CD4-positive, alpha-beta T cell treated with Interleukin-15 for 4 hours (primary cell): Measurements from ENCODE around the gene MXRA5.
"Not testable (repeated sequence)": the region's sequence is repeated elsewhere in the genome, so short reads cannot be mapped to it uniquely, and the experiment has no call there.

ENCODE experiments used
- DNase-seq: peaks from one replicate; pipeline ENCODE4 v3.0.0-alpha.2; 2020; ENCODE audit warnings: low spot score

The MXRA5 gene, protein sequence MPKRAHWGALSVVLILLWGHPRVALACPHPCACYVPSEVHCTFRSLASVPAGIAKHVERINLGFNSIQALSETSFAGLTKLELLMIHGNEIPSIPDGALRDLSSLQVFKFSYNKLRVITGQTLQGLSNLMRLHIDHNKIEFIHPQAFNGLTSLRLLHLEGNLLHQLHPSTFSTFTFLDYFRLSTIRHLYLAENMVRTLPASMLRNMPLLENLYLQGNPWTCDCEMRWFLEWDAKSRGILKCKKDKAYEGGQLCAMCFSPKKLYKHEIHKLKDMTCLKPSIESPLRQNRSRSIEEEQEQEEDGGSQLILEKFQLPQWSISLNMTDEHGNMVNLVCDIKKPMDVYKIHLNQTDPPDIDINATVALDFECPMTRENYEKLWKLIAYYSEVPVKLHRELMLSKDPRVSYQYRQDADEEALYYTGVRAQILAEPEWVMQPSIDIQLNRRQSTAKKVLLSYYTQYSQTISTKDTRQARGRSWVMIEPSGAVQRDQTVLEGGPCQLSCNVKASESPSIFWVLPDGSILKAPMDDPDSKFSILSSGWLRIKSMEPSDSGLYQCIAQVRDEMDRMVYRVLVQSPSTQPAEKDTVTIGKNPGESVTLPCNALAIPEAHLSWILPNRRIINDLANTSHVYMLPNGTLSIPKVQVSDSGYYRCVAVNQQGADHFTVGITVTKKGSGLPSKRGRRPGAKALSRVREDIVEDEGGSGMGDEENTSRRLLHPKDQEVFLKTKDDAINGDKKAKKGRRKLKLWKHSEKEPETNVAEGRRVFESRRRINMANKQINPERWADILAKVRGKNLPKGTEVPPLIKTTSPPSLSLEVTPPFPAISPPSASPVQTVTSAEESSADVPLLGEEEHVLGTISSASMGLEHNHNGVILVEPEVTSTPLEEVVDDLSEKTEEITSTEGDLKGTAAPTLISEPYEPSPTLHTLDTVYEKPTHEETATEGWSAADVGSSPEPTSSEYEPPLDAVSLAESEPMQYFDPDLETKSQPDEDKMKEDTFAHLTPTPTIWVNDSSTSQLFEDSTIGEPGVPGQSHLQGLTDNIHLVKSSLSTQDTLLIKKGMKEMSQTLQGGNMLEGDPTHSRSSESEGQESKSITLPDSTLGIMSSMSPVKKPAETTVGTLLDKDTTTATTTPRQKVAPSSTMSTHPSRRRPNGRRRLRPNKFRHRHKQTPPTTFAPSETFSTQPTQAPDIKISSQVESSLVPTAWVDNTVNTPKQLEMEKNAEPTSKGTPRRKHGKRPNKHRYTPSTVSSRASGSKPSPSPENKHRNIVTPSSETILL (N-terminal part only)

DNA sequence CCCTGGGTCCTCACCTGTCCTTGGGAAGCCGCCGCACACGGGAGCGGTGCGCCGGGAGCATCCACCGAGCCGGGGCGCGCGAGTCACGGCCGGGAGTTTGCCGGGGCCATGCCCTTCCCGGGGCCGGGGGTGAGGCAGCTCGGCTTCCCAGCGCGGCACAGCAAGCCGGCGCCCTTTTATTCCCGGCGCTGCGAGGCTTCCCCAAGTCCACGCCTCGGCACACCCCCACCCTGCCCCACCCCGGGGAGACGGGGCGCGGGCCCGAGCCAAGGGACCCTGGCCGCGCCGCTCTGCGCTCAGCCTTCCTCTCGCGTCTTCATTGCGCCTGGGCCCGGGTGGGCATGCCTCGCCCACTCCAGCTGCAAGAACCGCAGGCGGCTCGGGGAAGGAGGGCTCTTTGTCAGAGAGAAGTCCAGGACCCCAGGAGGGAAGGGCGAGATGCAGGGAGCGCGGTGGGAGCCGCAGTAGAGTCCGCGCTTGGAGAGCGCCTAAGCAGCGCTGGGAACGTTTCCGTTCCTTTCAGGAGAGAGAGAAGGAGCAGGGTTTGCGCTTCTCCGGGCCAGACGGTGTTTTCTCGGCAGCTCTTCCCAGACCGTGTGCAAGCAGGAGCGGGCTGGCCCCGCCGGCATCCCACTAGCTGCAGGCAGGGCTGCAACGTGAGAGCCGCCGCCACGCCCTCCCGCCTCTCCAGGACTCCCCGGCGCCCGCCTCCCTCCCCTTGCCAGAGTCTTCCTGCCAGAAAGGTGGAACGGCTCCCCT is at the start of gene MXRA5:
Gene MXRA5 (minus strand): TSS at position 152 of the 759 bp plus-strand sequence. CDS start 2,819 bp downstream, outside the sequence.
- no peak for DNase-seq

DNA sequence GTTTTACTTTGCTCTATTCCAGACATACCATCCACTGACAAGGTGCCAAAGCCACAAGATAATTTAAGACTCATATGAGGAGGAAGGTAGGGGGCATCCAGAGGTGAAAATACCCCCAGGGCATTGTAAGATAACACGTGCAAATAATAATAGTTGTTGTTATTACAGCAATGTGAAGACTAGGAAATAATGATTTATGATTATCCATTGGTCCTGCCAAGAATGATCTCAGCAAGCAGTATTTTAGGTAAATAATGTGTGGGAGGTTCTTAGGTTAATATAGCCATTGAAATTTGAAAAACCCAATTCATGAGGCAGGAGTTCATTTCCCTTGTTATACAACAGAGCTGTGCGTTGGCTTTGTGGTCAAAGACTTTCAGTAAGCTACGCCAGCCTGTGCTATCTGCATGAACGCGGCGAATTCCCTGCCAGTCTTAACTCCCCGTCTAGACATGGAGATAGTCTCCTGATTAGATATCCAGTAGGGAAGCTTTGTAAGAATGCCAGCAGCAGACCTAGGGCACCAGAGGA is 47.2 kb upstream of the MXRA5 start:
- no peak for DNase-seq

DNA sequence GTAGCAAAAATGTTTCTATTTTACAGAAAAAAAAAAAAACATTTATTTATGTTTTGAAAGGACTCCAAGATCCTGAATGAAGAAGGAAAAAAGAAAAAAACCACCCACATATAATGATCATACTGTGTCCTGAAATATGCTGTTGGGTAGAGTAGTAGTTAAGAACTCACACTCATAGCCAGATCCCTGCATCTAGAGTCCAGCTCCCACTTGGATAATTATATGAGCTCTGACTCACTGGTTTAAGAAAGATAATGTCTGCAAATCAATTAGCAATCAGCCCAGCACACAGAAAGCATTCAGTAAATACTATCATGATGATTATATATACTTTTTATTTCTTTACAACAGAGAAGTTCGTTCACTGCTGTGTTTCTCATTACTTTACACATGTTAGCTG is 46.7 kb upstream of the MXRA5 start:
- DNase-seq = no peak

DNA sequence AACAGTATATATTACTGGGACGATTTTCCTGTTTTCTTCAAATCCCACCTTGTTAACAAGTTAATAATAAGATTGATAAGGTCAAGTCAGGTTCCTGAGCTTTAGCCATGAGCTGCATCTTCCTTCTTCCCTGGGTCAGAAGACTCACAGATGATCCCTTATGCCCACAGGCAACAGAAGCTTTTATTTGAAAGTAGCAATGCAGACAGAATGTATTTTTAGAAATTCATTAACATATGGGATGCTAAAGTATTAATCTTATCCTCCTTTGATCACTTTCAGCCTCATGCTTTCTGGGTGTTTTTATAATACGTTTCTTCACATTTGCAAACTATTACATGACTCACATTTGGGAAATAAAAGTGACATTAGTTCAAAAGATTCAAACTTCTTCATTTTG is 42.0 kb upstream of the MXRA5 start:
- DNase-seq = no peak

DNA sequence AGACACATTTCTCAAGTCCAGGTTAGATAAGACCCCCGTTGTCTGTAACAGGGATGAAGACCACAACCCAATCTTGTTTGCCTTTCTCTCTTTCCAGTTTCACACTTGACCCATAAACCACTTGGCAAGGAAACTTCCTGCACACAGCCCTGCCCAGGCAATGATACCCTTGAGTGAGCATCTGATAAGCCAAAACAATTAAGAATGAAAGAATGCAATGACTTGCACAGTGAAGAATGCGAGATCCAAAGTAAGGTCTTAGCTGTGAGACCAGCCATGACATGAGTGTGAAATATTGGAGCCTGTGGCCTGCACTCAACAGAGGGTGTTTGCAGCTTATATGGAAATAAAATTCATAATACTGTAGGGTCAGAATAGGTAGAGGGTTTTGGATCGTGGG is 37.9 kb upstream of the MXRA5 start:
- DNase-seq = no peak

DNA sequence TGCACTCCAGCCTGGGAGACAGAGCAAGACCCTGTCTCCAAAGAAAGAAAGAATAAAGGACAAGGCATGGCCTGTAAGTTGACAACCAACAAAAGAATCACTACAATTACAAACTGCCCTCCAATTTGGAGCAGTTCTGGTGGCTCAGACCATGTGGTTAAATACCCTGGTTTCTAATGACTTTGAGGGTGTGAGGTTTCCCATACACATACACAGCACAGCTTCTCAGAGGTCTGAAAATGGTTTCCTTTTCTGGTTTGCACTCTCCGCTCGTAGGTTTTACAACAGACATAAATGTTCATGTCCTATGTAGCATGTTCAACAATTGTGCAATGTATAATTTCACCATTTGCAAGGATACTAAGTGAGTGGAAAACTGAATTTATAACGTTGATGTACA is 34.2 kb upstream of the MXRA5 start:
- no peak for DNase-seq

DNA sequence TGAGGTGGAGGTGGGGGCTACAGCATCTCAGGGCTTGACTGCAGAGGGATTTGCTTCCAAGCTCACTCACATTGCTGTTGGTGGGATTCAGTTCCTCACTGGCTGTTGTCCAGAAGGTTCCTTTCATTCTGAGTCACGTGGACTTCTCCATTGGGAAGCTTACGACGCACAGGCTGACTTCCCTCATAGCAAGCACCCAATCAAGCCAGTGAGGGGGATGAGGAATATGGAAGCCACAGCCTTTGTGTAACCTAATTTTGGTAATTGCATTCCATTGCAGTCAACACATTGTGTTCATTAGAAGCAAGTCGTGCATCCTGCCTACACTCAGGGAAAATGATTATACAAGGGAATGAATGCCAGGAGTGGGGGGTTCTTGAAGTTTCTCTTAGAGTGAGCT is 32.7 kb upstream of the MXRA5 start:
- no peak for DNase-seq

DNA sequence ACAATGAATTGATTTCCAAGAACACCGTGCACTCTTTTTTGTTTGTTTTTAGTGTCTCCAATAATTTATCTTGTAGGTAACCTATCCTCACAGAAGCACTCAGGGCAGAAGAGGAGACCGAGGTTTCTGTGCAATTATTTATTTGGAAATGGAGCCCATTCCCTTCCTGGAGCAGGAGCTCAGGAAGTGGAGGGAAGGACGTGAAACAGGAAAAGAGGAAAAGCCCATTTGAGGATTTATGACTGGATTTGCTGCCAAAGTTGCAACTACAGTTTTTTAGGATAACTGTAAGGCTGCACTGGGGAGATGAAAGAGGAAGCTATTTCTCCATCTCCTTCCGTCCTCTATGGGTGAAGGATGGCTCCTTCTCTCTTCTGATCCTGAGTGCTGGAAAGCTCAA is 31.7 kb upstream of the MXRA5 start:
- no peak for DNase-seq

DNA sequence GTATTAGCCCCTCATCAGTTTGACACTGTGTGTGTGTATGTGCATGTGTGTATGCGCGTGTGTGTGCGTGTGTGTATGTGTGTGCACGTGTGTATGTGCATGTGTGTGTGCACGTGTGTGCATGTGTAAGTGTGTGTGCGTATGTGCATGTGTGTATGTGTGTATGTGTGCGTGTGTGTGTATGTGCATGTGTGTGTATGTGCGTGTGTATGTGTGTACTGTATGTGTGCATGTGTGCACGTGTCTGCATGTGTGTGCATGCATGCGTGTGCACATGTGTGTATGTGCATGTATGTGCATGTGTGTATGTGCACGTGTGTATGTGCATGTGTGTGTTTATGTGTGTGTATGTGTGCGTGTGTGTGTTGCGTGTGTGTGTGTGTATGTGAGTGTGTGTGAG is 31.1 kb upstream of the MXRA5 start:
- no peak for DNase-seq

DNA sequence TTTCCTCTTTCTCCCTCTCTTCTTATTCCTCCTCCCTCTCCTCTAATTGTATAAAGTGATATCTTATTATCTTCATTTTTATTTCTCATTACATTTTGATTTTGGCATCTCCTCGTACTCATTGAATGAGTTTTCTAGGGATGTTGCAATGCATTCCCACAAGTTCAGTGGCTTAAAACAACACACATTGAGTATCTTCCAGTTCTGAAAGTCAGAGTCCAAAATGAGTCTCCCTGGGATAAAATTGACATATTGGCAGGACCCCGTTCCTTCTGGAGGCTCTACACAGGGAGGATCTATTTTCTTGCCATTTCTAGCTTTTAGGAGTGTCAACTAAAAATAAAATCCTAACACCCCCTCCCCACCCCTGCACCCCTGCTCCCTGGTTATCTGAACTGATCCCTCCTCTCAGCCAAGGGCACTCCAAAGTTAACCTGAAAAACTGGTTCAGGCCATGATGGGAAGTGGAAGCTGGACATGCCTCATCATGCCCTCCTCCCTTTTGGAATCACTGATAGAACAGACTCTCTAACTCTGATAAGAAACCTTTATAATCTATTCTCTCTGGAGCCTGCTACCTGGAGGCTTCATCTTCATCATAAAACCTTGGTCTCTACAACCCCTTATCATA is 29.5 kb upstream of the MXRA5 start:
- DNase-seq = not testable (repeated sequence)

DNA sequence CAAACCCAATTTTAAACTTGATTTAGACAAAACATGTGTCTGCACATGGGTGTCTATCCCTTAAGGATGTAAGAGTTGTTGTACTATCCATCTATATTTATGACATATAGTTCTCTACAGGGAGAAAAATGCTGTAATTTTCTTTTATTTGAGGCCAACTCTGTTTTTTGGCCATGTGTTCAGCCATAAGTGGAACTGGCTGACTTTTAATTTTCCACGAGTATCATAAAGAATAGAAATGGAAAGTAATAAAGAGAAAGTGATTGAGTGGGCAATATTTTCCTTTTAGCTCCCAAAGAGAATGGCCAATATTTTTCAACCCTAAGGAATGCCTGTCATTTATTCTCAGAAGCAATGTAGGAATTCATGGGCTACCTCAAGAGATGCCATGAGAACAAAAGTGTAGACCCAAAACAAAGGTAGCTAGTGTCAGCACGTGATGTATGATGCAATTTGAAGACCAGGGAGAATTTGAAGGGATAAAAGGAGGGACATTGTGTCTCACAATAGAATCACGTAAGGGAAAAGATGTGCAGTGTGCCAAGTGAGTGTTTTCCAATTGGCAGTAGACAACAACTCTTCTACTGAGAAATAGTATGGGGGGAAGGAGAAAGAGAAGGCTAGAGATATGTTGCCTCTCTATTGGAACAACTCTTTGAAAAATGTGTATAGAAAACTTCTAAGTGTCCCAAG is 27.8 kb upstream of the MXRA5 start:
- DNase-seq = no peak

DNA sequence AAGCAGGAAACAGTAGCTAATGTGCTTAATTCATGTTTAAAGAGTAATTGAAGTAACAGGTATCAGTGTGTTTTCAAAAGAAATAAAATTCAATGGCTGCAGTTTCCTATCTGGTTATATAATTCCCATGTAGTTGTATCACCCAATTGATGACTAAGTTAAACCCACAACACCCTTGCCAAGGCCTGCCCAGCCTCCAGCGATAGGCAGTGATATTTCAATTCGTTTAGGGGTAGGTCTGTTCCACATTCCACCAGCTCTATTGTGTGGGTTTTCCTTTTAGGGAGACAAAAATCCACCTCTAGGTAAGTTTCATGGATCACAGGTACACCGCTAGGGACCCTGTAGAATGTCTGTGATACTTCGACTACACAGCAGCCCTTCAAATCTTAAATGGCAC is 24.7 kb upstream of the MXRA5 start:
- DNase-seq = no peak

DNA sequence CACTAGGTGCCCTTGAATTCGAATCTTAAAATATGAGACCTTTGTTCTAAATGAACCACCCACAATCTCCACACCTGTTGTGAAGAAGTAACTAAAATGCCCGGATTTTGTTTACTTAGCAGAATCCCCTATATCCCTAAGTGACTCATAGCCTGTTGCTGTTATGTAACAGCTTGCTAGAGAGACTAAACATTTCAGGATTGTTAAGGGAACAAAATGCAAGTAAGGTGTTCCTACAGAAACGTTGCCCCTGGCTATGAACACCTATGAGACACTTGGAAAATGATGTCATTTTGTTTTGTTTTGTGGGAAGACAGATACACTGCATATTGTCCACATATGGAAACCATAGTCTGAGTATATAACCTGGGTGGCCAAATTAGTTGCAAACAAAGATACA is 24.2 kb upstream of the MXRA5 start:
- DNase-seq = no peak

DNA sequence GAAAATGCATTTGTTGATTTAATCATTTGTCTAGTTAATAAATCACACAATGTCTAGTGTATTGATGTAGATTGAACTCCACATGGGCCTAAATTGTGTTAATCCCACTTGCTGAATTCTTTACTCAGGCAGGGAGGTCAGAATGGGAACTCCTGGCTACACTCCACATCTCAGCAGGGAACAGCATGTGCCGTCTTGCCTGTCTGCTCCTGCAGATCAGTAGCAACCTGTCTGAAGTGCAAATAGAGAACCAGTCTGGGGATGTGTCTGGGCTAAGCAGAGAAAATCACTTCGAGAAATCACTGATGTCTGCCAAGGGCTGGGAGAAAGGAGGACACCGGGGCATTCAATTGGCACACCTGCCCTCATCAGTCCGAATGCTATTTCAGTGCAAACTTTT is 16.5 kb upstream of the MXRA5 start:
- no peak for DNase-seq

DNA sequence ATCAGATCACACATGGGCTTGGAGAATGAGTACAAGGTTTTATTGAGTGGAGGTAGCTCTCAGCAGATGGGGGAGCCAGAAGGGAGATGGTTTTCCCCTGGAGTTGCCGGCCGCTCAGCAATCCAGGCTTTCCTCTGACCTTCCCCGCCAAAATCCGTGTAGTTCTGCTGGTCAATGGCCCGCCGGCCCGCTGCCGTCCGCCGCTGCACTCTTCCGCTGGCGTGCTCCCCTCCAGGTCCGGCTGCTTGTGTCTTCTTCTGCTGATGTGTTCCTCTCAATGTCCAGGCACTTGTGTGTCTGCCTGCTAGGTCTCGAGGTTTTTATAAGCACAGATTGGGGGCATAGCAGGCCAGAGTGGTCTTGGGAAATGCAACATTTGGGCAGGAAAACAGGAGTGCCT is 14.4 kb upstream of the MXRA5 start:
- DNase-seq = no peak

DNA sequence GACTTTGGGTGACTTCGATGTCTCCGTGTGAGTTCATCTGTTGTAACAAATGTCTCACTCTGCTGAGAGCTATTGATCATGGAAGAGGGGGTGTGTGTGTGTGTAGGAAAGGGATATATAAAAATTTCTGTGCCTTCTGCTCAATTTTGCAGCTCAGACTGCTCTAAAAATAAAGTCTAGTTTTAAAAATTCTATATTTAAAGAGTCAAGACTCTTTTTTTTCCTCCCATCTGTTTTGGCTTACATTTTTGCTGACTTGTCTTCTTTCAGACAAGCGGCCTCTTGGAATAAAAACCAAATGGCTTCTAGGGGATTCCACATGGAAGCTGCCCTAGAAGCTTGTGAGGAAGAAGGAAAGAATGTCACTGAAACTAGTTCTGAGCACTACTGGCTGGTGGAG is 6.3 kb upstream of the MXRA5 start:
- DNase-seq = not testable (repeated sequence)

DNA sequence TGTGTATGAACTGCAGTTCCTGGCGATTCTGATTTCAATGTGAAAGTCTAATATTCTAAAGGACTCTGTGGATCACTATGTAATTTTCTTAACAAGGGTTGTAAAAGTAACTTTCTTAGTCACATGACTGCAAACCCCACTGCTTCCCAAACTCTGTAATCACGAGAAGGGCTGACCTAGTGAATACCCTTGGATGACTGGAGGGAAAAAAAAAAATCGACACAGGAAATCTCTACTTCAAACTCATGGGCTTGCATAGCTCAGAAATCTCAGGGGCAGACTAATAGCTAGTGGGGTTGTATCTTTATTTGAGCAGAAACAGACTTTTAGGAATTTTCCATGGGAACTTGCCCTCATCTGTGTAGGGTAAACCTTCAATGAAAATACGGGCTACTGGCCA is 4.8 kb upstream of the MXRA5 start:
- DNase-seq = no peak

DNA sequence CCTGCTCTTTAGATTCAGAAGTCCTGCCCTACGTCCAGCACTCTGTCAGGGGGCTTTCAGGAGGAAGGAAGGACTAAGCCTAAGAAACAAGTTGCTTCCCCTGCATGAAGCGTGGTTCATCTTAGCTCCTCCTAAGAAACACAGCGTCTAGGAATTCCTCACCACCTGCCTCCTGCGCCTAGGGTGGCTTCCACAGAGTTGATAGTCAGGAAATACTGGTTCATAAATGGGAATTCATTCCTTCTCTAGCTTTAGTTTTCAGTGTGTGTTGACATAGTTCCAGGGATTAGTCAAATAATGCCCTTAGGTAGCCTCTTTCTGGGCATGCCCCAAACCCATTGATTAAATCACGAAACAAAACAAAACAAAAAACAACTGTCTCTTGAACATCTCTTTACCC is 1.7 kb upstream of the MXRA5 start:
- no peak for DNase-seq

DNA sequence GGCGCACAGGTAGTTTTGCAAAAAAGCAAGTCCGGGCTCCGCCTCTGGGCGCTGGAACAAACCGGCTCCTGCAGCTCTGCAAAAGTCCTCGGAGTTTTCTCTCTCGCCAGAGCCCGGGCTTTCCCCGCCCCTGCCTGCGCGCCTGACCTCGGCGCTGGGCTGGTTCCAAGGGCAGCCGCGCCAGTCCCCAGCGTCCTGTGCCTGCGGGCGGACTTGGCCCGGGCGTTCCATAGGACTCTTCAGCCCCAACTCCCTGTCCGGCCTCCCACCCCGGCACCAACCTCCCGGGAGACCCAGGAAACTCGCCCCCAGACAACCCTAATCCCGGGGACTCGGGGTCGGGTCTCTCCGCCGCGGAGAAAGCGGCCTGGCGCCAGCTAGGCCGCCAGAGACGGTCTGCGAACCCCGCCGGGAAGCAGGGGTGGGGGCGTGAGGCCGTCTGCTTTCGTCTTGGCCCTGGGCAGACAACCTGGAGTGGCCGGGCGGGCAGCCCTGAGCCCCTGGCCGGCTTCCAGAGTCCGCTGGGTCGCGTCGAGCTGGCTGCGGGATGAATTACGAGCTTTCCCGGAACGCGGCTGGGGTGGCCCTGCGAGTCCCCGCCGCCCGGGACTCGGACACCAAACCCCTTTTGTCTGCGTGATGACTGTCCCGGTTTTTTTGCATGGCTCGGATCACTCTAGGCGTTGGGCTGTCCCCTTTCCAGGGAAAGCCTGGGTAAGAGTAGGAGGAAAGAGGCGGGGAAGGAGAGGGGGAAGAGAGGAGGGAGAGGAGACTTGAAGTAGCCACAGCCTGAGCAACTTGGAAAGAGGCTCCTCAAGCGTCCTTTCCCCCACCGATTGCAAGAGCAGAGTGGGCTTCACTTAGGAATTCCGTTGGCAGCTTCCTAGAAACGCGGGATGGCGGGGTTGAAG is 916 bp downstream of the MXRA5 start:
- DNase-seq = no peak
